ENCODE measurements around the gene GRM1.

GRM1 gene

DNA sequence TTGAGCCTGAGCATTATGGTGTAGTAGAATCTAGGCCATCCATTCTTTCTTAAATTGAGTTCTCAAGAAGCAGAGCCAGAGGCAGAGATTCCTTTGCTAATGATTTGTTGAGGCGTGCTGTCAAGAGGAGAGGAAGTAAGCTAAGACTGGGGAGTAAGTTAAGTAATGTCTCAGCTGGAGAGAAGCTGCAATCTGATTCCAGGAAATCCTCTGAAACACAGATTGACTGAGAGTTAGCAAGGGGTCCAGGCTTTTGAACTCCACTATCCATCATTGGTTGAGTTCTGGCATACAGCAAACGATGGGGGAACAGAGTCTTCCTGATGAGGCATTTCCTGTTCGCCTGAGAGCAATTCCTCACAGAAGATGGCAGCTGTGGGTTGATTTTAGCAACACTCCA lies 307.3 kb downstream of the GRM1 start:
- TF ChIP-seq GATA2 (IDR thresholded peaks at IDR 0.05; ENCODE audit: low read depth, low read length) (no peak), GATA3 (IDR thresholded peaks at IDR 0.05; ENCODE audit: low read depth, low read length) (no peak)

DNA sequence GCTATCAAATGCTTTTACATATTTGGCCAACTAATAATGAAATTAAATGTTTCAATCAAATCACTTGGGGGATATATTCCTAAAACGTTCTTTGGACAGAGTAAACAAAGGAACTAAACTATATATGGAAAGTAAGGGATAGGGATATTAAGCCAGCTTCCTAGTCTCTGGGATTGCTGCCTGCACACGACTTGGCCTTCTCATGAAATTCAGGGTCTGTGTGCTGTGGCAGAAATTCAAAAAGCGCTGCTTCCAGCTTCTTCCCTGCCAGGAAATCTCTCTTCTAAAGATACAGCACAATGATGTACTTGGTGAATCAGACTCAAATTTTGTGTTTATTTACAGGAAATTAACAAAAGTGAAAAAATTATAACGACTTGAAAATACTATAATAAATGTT lies 308.5 kb downstream of the GRM1 start:
- TF ChIP-seq GATA2 (IDR thresholded peaks at IDR 0.05; ENCODE audit: low read depth, low read length) (no peak), GATA3 (IDR thresholded peaks at IDR 0.05; ENCODE audit: low read depth, low read length) (no peak)

DNA sequence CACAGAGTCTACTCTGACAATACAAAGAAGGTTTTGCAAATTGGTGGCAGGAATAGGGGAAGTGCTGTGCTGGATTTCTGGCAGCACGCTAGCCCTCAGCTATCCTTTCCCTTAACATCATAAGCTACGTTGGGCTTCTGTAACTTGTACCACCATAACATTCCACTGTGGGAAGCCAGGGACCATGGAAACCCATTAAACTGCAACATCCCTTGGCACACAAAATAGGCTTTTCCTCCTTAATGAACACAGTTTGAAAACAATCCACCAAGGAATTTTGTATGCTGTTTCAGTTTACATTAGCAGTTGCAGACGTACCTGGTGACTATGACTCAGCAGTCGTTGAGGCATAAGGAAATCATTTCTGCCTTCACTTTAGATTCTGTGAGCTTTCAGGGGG lies 310.9 kb downstream of the GRM1 start:
- TF ChIP-seq GATA2 (IDR thresholded peaks at IDR 0.05; ENCODE audit: low read depth, low read length) = no peak

DNA sequence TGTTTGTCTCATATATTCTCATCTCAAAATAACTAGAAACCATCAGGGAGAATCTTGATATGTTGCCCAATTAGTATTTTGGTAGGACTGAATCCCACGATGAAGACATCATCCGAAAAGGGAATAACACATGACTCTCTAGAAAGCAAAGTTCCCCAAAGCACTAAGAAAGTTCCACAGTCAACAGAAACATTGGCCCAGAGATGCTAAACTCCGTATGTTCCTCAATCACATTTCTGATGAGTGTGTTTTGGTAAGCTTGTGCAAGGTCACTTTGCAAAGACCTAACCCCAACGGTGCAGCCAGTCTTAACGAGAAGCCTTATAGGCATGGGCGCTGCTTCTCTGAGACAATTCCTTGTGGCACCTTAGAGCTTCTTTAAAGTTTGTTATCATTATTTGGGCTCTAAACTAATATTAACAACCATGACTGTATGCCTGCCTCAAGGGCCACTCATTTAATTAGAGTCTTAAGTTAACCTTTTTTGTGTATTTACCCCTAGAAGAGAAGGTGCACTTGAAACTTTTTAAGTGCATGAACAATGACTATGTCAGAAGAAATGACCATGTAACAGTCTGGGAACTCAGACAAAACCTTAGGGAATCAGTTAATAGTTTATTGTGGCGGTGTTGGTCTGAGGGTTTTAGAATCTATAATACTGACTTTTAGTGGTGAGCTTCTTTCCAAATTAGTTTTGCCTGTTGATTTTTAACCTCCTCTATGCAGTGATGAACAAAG lies 312.8 kb downstream of the GRM1 start:
- TF ChIP-seq GATA2 (IDR thresholded peaks at IDR 0.05; ENCODE audit: low read depth, low read length) (no peak), GATA3 (IDR thresholded peaks at IDR 0.05; ENCODE audit: low read depth, low read length) (no peak)

DNA sequence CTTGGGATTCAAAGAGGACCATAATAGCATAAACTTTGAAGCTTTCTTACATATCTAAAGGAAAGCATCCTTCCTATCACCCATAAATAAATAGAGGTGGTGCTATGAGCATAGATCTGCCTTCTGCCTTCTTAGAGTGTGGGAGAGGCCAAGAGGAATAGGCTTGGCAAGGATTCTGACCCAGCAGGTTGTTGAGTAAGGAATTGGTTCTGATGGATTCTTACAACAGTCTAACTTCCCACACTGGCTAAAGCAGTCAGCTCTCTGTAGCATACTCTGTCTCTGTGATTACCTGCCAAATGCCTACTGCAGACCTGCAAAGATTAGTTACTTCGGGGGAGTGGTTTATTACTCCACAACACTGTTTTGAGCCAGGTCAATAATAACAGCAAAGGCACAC lies 316.7 kb downstream of the GRM1 start:
- TF ChIP-seq GATA3 (IDR thresholded peaks at IDR 0.05; ENCODE audit: low read depth, low read length) (no peak), GATA2 (IDR thresholded peaks at IDR 0.05; ENCODE audit: low read depth, low read length) (no peak)

DNA sequence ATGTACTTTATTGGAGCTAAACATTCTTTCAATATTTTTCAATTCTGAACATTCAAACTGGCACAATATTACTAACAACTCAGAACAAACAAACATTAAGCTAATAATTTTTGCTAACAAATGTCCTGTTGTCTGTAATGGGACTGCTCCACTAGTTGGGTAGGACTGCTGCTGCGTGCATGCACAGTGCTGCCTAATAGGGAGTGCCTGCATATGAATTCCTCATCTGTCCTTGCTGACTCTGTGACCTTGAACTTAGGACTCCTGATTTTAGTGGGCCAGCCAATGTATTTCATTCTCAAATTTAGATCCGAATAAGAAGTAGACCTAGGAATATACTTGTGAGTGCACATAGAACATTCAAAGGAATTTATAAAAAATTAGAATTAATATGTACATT lies 318.2 kb downstream of the GRM1 start:
- TF ChIP-seq GATA2 (IDR thresholded peaks at IDR 0.05; ENCODE audit: low read depth, low read length) (no peak), GATA3 (IDR thresholded peaks at IDR 0.05; ENCODE audit: low read depth, low read length) (no peak)

DNA sequence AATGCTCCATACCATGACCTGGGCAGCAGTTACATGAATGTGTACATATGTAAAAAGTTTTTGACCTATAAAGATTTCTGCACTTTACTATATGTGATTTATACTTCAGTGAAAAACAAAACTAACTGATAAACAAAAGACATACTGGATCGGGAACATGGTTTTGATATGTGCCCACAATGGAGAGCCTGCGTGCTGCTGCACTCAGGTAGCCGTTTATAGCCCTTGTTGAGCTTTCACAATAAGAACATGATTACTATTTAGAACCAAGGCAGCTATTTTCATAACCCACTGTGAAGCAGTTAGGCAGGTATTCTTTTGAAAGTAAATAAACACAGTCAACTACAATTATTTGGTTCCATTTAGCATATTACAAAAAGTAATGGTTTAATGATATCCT lies 318.8 kb downstream of the GRM1 start:
- TF ChIP-seq GATA3 (IDR thresholded peaks at IDR 0.05; ENCODE audit: low read depth, low read length) = no peak
- no peak for TF ChIP-seq GATA2 (IDR thresholded peaks at IDR 0.05; ENCODE audit: low read depth, low read length)

DNA sequence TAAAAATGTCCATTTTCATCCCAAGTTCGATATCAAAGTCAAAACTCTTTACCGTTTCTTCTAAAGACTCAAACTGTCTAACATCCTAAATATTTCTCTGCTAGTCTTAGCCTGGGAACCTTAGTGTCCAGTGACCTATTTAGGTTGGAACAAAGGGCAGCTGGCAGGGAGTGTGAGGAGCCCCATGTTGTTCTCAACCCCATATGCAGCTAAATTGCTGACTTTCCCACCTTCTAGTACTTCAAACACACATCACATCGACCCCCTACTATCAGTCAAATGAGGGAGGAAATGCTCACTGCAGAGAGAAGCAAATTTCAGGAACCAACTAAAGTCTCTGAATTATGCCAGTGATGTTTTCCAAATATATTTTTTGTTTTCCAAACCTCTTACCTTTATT lies 322.2 kb downstream of the GRM1 start:
- TF ChIP-seq GATA2 (IDR thresholded peaks at IDR 0.05; ENCODE audit: low read depth, low read length) = no peak
- TF ChIP-seq GATA3 (IDR thresholded peaks at IDR 0.05; ENCODE audit: low read depth, low read length) = no peak

DNA sequence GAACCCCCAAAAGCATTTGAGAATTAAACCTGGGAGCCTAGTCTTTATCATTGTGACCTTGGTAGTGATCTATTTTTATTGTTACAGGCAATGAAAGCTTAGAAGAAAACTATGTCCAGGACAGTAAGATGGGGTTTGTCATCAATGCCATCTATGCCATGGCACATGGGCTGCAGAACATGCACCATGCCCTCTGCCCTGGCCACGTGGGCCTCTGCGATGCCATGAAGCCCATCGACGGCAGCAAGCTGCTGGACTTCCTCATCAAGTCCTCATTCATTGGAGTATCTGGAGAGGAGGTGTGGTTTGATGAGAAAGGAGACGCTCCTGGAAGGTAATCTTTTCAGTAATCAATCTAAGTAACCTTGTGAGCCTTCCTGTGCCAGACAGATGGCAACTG lies 323.3 kb downstream of the GRM1 start:
- TF ChIP-seq GATA2 (IDR thresholded peaks at IDR 0.05; ENCODE audit: low read depth, low read length) = no peak
- TF ChIP-seq GATA3 (IDR thresholded peaks at IDR 0.05; ENCODE audit: low read depth, low read length) = no peak

DNA sequence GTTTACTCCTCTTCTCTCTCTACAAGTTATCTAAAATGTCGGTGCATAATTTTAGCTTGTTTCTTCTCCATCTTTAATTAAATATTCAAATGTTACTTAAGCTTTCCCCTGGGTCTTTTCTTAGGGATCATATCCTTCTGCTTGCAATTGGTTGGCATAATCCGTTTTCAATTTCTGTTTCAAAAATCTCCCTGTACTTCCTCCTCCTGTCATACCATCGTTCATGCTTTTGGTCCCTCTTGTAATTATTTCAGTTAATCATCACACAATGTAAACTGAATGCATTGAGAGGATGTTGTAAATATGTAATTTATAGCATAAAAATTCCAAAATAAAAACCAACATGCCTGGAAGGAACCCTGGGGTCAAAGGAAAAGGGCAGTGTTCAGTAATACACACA lies 325.6 kb downstream of the GRM1 start:
- TF ChIP-seq GATA2 (IDR thresholded peaks at IDR 0.05; ENCODE audit: low read depth, low read length) (no peak), GATA3 (IDR thresholded peaks at IDR 0.05; ENCODE audit: low read depth, low read length) (no peak)

DNA sequence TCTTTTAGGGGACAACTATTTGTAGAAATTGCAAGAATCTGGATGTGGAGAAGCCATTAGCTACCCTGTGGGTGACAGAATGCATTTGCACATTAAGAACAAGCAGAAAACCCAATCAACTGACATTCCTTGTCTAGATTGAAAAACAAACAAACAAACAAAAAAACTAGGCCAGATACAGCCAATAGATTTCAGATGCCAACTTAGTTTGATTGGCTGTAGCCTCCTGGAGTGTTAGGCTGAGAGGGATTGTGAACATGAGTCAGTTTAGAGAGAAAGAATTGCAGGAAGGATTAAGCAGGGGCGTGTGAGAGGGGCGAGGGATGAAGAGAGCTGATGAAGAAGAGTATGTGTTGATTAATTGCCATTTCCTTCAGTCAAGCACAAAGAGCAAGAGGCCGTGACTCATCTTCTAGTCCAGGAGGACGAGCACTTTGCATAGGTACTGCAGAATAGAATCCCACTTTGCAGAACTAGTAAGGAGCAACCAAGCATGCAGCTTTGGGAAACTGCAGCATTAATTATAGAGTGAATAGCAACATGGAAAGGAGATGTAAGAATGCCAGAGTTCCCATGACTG lies 326.7 kb downstream of the GRM1 start:
- TF ChIP-seq GATA3 (IDR thresholded peaks at IDR 0.05; ENCODE audit: low read depth, low read length) (no peak), GATA2 (IDR thresholded peaks at IDR 0.05; ENCODE audit: low read depth, low read length) (no peak)

DNA sequence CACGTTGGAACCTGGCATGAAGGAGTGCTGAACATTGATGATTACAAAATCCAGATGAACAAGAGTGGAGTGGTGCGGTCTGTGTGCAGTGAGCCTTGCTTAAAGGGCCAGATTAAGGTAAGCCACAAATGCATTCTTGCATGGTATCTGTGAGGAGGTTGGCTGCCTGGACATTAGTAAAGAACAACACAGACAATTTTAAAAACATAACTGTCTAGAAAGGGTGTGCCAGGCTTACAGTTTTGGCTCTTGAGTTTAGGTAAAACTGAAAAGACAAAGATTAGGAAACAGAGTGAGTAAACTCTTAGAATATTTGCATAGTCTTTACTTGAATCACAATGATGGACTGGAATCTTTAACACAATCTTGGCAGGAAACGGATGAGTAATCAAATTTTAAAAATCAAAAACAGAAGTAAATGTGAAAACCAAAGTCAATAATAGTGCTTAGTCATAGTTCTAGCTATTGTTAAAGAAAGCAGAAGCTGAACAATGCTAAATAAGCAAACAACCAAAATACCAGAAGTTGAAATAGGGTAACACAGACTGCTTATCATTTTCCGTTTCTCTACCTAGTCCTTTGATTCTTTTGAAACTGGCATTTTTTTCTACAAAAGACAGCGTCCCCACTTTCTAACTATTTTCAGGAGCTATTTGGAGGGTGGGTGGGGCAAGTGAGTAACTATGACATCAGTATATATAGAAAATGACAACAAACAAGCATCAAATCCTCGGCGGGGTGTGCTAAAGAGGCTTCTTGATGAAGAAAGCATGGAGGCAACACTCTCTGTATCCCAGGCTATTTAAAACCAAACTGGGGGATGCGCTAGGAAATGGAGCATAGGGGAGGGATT lies 328.9 kb downstream of the GRM1 start:
- no peak for TF ChIP-seq GATA3 (IDR thresholded peaks at IDR 0.05; ENCODE audit: low read depth, low read length)
- TF ChIP-seq GATA2 (IDR thresholded peaks at IDR 0.05; ENCODE audit: low read depth, low read length) = no peak

DNA sequence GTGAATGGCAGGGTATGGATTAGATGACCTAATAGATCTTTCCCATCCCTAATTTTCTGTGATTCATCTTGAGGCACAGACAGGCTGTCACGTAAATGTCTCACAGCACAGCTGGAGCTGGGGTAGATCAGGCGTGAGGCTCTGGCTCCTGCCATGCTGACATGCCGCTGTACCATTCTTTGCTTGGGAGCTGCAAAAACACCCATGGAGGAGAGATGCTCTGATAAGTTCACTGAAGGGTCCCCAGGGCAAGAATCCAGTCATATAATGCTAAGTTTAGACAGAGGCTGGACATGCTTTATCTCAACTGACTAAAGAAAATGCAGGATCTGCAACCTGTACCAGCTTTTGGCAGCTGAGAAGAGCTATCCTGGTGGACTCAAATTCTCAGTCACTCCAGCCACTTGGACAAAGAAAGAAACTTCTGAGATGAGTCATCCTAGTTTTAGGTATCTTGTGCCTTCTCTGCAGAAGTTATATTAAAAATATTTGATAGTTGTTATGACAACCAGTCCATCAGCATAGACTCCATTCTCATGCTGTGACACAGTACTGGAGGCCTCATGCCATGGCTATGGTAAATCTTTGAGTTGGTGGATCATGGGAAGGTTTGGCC lies 329.7 kb downstream of the GRM1 start:
- peak; percentile 68 for TF ChIP-seq GATA2 (IDR thresholded peaks at IDR 0.05; ENCODE audit: low read depth, low read length)
- TF ChIP-seq GATA3 (IDR thresholded peaks at IDR 0.05; ENCODE audit: low read depth, low read length) = peak; percentile 45; the same call in 1 of the 2 replicates

DNA sequence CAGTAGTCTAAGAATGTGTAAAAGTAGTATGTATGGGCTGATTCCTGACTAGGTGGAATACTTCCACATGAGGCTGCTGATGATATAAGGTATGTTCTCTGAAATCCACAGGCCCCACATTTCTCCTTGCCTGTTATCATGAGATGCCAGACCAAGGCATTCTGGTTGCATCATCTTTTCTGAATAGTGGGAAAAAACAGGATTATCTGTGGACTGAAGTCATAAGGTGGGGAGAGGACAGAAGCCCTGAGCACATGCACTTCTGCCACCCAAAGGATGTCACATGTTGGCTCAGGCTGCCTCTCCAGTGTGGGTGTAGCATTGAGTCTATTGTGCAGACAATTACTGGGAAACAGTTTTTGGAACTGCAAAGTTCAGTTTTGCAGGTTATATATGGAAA lies 330.3 kb downstream of the GRM1 start:
- TF ChIP-seq GATA2 (IDR thresholded peaks at IDR 0.05; ENCODE audit: low read depth, low read length) (no peak), GATA3 (IDR thresholded peaks at IDR 0.05; ENCODE audit: low read depth, low read length) (no peak)

Data from SH-SY5Y (cell line).